ENCODE measurements around the gene CRACDL. TPM values are rescaled to one million over a fixed set of nuclear protein-coding genes. Genes with fewer than 3 reads are reported as not detected.

Gene CRACDL
- total and polyA plus RNA-seq, 12 donors = 1.2 to 7.9 (median 3.2) TPM

DNA sequence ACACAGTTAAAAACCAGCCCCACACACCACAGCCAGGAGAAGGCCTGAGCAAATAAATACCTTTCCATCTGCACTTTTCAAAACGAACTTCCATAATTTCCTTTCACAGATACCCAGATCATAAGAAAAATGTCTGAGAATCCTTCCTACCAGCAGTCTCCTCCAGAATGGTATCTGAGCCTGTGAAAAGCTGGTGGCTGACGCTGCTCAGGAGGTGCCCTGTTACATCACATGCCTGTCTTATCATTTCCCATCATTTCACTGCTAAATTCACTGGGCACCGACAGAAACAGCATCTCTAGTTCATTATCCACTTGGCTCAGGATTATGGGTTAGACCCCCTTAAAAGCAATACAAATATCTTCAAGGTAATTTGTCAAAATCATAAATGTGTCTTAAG lies 4.4 kb downstream of the CRACDL start:
- DNase-seq (no peak), ATAC-seq (no peak)
- Histone ChIP-seq H3K27me3 (peaks cover 0 to 45% (median 30%) of the 10 kb centered on the region in 7 donors), H3K4me1 (peaks cover 1 to 12% (median 8%) of the 10 kb centered on the region in 9 donors), H3K9me3 (no peaks in the 10 kb centered on the region), H3K4me3 (no peak overlapping the region), H3K36me3 (no peaks in the 10 kb centered on the region), H3K27ac (no peak overlapping the region)
- TF ChIP-seq, protein P1, sequence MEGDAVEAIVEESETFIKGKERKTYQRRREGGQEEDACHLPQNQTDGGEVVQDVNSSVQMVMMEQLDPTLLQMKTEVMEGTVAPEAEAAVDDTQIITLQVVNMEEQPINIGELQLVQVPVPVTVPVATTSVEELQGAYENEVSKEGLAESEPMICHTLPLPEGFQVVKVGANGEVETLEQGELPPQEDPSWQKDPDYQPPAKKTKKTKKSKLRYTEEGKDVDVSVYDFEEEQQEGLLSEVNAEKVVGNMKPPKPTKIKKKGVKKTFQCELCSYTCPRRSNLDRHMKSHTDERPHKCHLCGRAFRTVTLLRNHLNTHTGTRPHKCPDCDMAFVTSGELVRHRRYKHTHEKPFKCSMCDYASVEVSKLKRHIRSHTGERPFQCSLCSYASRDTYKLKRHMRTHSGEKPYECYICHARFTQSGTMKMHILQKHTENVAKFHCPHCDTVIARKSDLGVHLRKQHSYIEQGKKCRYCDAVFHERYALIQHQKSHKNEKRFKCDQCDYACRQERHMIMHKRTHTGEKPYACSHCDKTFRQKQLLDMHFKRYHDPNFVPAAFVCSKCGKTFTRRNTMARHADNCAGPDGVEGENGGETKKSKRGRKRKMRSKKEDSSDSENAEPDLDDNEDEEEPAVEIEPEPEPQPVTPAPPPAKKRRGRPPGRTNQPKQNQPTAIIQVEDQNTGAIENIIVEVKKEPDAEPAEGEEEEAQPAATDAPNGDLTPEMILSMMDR (IDR thresholded peaks at IDR 0.05) = no peak
- intact Hi-C loops (cut with DNase I) = no loop called here
- 53 to 56% methylated on average over 3 of the region's 3 CpGs for WGBS, 2 donors

DNA sequence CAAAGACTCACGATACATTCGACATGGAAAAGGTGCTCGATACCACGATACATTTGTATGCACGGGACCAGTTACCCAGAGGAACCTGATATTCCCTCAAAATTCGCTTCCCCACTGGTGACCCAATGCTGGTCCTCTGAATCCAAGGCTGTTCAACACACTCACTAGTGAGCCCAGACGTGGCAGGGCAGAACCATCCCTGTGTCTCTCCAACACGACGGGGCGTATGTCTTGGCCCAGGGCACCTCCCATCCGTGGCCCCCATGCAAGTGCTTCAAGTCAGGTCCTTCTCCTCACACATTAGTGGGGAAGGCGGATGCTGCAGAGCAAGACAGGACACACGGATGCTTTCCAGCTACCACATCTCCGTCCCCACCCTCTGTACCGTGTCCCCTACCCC lies 6.1 kb downstream of the CRACDL start:
- Histone ChIP-seq H3K9me3 (no peaks in the 10 kb centered on the region), H3K27me3 (peaks cover 0 to 30% (median 19%) of the 10 kb centered on the region in 7 donors), H3K36me3 (no peaks in the 10 kb centered on the region), H3K27ac (no peak overlapping the region), H3K4me1 (peaks cover 0 to under 1% (median 0%) of the 10 kb centered on the region in 9 donors), H3K4me3 (no peak overlapping the region)
- TF ChIP-seq, protein P1 (IDR thresholded peaks at IDR 0.05) = no peak
- ATAC-seq (no peak), DNase-seq (no peak)
- intact Hi-C loops (cut with DNase I) = no loop called here
- whole genome bisulfite sequencing, 2 donors = 91 to 92% methylated on average over 15 of the region's 15 CpGs

DNA sequence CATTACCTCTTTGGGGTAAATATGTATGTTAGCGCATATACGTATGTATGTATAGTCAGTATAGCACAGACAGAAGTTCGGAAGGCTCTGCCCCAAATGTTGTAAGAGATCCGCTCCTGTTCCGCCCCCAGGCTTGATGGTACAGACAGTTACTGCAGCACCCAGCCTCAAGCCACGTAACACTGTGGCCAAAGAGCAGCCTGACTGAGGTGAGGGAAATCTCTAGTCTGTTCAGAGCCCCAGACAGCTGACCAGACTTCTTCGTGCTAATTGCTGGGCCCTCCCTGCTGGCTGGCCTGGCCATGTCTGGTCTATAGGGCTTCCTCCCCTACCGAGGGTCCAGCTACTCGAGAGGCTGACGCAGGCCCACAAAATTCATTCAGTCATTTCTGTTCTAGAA lies 7.8 kb downstream of the CRACDL start:
- no peaks in the 10 kb centered on the region for H3K4me1 ChIP-seq
- ATAC-seq = no peak
- intact Hi-C loops (cut with DNase I) = no loop called here
- TF ChIP-seq, protein P1 (IDR thresholded peaks at IDR 0.05) = no peak
- peaks cover 0 to 15% (median 10%) of the 10 kb centered on the region in 7 donors for H3K27me3 ChIP-seq
- H3K9me3 ChIP-seq = peaks cover 0 to 7% (median 0%) of the 10 kb centered on the region in 11 donors
- no peak for DNase-seq
- no peaks in the 10 kb centered on the region for H3K36me3 ChIP-seq
- no peak overlapping the region for H3K4me3 ChIP-seq
- no peak overlapping the region for H3K27ac ChIP-seq
- WGBS, 2 donors = 88 to 89% methylated on average over 10 of the region's 10 CpGs

DNA sequence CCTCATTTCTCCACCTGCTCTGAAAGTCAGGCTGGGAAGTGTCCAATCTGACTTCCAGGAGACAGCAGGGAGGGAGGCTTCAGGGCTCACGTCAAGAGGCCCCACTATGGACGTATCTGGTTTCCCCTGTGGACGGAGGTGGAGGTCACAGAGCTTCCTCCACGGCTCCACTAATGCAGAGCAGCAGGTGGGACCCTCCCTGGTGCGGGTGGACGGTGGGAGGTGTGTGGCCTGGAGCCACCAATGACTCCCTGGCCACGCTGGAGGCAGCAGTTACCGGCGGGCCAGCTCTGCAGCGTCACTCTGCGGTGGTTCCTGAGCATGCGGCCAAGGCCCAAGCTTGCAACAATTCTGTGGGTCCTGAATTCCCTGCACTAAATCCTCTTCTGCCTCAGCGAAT lies 9.0 kb downstream of the CRACDL start:
- H3K9me3 ChIP-seq = peaks cover 0 to 8% (median 0%) of the 10 kb centered on the region in 11 donors
- H3K36me3 ChIP-seq = no peaks in the 10 kb centered on the region
- intact Hi-C loops (cut with DNase I) = no loop called here
- H3K4me1 ChIP-seq = no peaks in the 10 kb centered on the region
- TF ChIP-seq, protein P1 (IDR thresholded peaks at IDR 0.05) = no peak
- peaks cover 0 to 10% (median 5%) of the 10 kb centered on the region in 7 donors for H3K27me3 ChIP-seq
- DNase-seq (no peak), ATAC-seq (no peak)
- H3K4me3 ChIP-seq = no peak overlapping the region
- 76 to 79% methylated on average over 13 of the region's 13 CpGs for WGBS, 2 donors
- H3K27ac ChIP-seq = no peak overlapping the region

Data from heart right ventricle (tissue), 16 donors.